Measurements from ENCODE around the gene GIMAP8.

GIMAP8 gene

GRCh38 chr7:150449206-150449952, 1.1 kb upstream of the GIMAP8 start (continued):
- TF ChIP-seq ZNF10 (tag by site-specific recombination; IDR thresholded peaks at IDR 0.05) (no peak), MEIS1 (CRISPR knock-in tag; IDR thresholded peaks at IDR 0.05; ENCODE audit: borderline replicate concordance) (no peak), BCL11B (tag by site-specific recombination; IDR thresholded peaks at IDR 0.05; ENCODE audit: low read depth) (no peak), ZNF174 (tag by site-specific recombination; IDR thresholded peaks at IDR 0.05) (no peak), ZSCAN23 (tag by site-specific recombination; IDR thresholded peaks at IDR 0.05) (no peak), ZNF211 (tag by site-specific recombination; IDR thresholded peaks at IDR 0.05; ENCODE audit: low read depth) (no peak), ZBTB11 (tag by site-specific recombination; conservative IDR thresholded peaks at IDR 0.05; ENCODE audit: low read depth) (no peak)

GRCh38 chr7:150451097-150451793, 815 bp downstream of the GIMAP8 start:
- CTCF ChIA-PET: no interaction called here
- 0 out of 2 replicates have a peak, but pooled peaks have one; percentile 10 for TF ChIP-seq ZFHX2 (tag by site-specific recombination; conservative IDR thresholded peaks at IDR 0.05)
- no peak for TF ChIP-seq ZNF792 (tag by site-specific recombination; IDR thresholded peaks at IDR 0.05)
- H3K27ac ChIP-seq (ENCODE audit: extremely low read depth, low read depth, low read length): no peak overlapping the region

GRCh38 chr7:150451833-150452461, 1.5 kb downstream of the GIMAP8 start:
- ChIA-PET CTCF (interaction anchor here (0.8 to 0.9 kb wide), 2 partner anchors 13 to 131 kb away, joined by 3 to 4 read pairs; no protein-coding TSS in a partner anchor), POLR2A (no interaction called here)
- no peaks in the 10 kb centered on the region for H3K36me3 ChIP-seq (ENCODE audit: control insufficient read depth in 2 of 2, insufficient read depth in 1 of 2, low read length in 2 of 2)
- no peaks in the 10 kb centered on the region for H3K4me1 ChIP-seq (ENCODE audit: control insufficient read depth, insufficient read depth, low read length)
- no peak overlapping the region for H3K4me3 ChIP-seq (ENCODE audit: low read depth, low read length)
- H3K9me3 ChIP-seq (ENCODE audit: control insufficient read depth, insufficient read depth, low read depth, low read length): no peaks in the 10 kb centered on the region
- H3K27ac ChIP-seq (ENCODE audit: extremely low read depth, low read depth, low read length): no peak overlapping the region
- TF ChIP-seq ZFHX2 (tag by site-specific recombination; conservative IDR thresholded peaks at IDR 0.05): peak; percentile 71
- TF ChIP-seq ZNF580 (tag by site-specific recombination; IDR thresholded peaks at IDR 0.05): no peak
- no peak for TF ChIP-seq MYNN (tag by site-specific recombination; IDR thresholded peaks at IDR 0.05; ENCODE audit: borderline replicate concordance)
- TF ChIP-seq ZNF394 (tag by site-specific recombination; IDR thresholded peaks at IDR 0.05; ENCODE audit: borderline replicate concordance): no peak
- TF ChIP-seq SP2 (tag by site-specific recombination; IDR thresholded peaks at IDR 0.05): no peak
- TF ChIP-seq ZNF830 (tag by site-specific recombination; IDR thresholded peaks at IDR 0.05; ENCODE audit: low read depth): no peak
- TF ChIP-seq ZXDB (tag by site-specific recombination; IDR thresholded peaks at IDR 0.05): no peak
- TF ChIP-seq ZIC2 (tag by site-specific recombination; IDR thresholded peaks at IDR 0.05): no peak
- no peak for TF ChIP-seq WT1 (tag by site-specific recombination; IDR thresholded peaks at IDR 0.05)
- no peak for TF ChIP-seq ZNF510 (tag by site-specific recombination; IDR thresholded peaks at IDR 0.05; ENCODE audit: insufficient replicate concordance)
- no peak for TF ChIP-seq ZNF423 (tag by site-specific recombination; IDR thresholded peaks at IDR 0.05)
- no peak for TF ChIP-seq ZNF639 (tag by site-specific recombination; IDR thresholded peaks at IDR 0.05)
- peak; percentile 48; the same call in 1 of the 2 replicates for TF ChIP-seq EGR2 (tag by site-specific recombination; IDR thresholded peaks at IDR 0.05; ENCODE audit: low read depth)
- no peak for TF ChIP-seq ZSCAN5A (tag by site-specific recombination; IDR thresholded peaks at IDR 0.05)
- no peak for TF ChIP-seq ZNF366 (tag by site-specific recombination; conservative IDR thresholded peaks at IDR 0.05)
- no peak for TF ChIP-seq ZNF48 (tag by site-specific recombination; IDR thresholded peaks at IDR 0.05)

More at GRCh38 chr7:150451097-150451793, 815 bp downstream of the GIMAP8 start:
- POLR2A ChIA-PET: no interaction called here
- Histone ChIP-seq H3K9me3 (ENCODE audit: control insufficient read depth, insufficient read depth, low read depth, low read length) (no peaks in the 10 kb centered on the region), H3K36me3 (ENCODE audit: control insufficient read depth in 2 of 2, insufficient read depth in 1 of 2, low read length in 2 of 2) (no peaks in the 10 kb centered on the region), H3K4me1 (ENCODE audit: control insufficient read depth, insufficient read depth, low read length) (no peaks in the 10 kb centered on the region), H3K4me3 (ENCODE audit: low read depth, low read length) (no peak overlapping the region)

Data from HEK293 (cell line).